HepG2 (cell line): Measurements from ENCODE around the gene NOXO1. TPM values are rescaled to one million over a fixed set of nuclear protein-coding genes. Genes with fewer than 3 reads are reported as not detected.

Source experiments
- ARID3A ChIP-seq: IDR thresholded peaks from 2 replicates; pipeline ENCODE4 v1.6.1; 2012; ENCODE audit warnings: low read depth, low read length, improper control_type of control experiment
- BHLHE40 ChIP-seq: IDR thresholded peaks from 2 replicates; pipeline ENCODE4 v1.6.1; 2011; ENCODE audit warnings: low read length, improper control_type of control experiment
- DBP ChIP-seq: sonication (generic); formaldehyde crosslinking; IDR thresholded peaks from 2 replicates; pipeline ENCODE4 v1.4.0; 2020; ENCODE audit warnings: missing genetic modification reagents; ENCODE audit errors: not compliant biosample characterization
- GABPB1 ChIP-seq: IDR thresholded peaks from 2 replicates; pipeline ENCODE4 v1.6.1; 2016; ENCODE audit warnings: mild to moderate bottlenecking, missing genetic modification reagents, moderate library complexity, missing compliant biosample characterization
- HNRNPK ChIP-seq: fragments of 200-400 bp; formaldehyde crosslinking; IDR thresholded peaks from 2 replicates; pipeline ENCODE4 v1.6.1; 2018; ENCODE audit warnings: low read length, low read depth, moderate library complexity, mild to moderate bottlenecking; ENCODE audit not compliant: poor library complexity, severe bottlenecking
- IKZF4 ChIP-seq: sonication (generic); formaldehyde crosslinking; IDR thresholded peaks from 2 replicates; pipeline ENCODE4 v1.5.1; 2020; ENCODE audit warnings: borderline replicate concordance, mild to moderate bottlenecking, low read depth, missing genetic modification reagents; ENCODE audit errors: not compliant biosample characterization
- KAT8 ChIP-seq: IDR thresholded peaks from 2 replicates; pipeline ENCODE4 v1.6.1; 2016; ENCODE audit warnings: missing genetic modification reagents, missing compliant biosample characterization
- MTF1 ChIP-seq: sonication (generic); formaldehyde crosslinking; IDR thresholded peaks from 2 replicates; pipeline ENCODE4 v1.5.0; 2020; ENCODE audit warnings: missing genetic modification reagents
- MXD1 ChIP-seq: sonication (generic); formaldehyde crosslinking; IDR thresholded peaks from 2 replicates; pipeline ENCODE4 v1.4.0; 2020; ENCODE audit warnings: mild to moderate bottlenecking, missing genetic modification reagents
- RFX3 ChIP-seq: IDR thresholded peaks from 2 replicates; pipeline ENCODE4 v1.6.1; 2016; ENCODE audit warnings: missing biosample characterization, missing genetic modification reagents
- TRIM22 ChIP-seq: fragments of 450-650 bp; IDR thresholded peaks from 2 replicates; pipeline ENCODE4 v1.6.1; 2017
- ZFP90 ChIP-seq: sonication (generic); formaldehyde crosslinking; IDR thresholded peaks from 2 replicates; pipeline ENCODE4 v1.8.0; 2022; ENCODE audit warnings: missing genetic modification reagents, mild to moderate bottlenecking, inconsistent platforms, borderline replicate concordance
- ZKSCAN5 ChIP-seq: sonication (generic); formaldehyde crosslinking; IDR thresholded peaks from 2 replicates; pipeline ENCODE4 v1.5.1; 2020; ENCODE audit warnings: mild to moderate bottlenecking, missing genetic modification reagents
- ZNF263 ChIP-seq: sonication (generic); formaldehyde crosslinking; IDR thresholded peaks from 2 replicates; pipeline ENCODE4 v1.4.0; 2020; ENCODE audit warnings: missing genetic modification reagents
- ZNF276 ChIP-seq: sonication (generic); formaldehyde crosslinking; IDR thresholded peaks from 2 replicates; pipeline ENCODE4 v1.4.0; 2020; ENCODE audit warnings: mild to moderate bottlenecking, low read depth, missing genetic modification reagents
- ZNF280D ChIP-seq: sonication (generic); formaldehyde crosslinking; IDR thresholded peaks from 2 replicates; pipeline ENCODE4 v1.5.1; 2020; ENCODE audit warnings: mild to moderate bottlenecking, missing genetic modification reagents
- ZNF343 ChIP-seq: sonication (generic); formaldehyde crosslinking; IDR thresholded peaks from 2 replicates; pipeline ENCODE4 v1.4.0; 2020; ENCODE audit warnings: mild to moderate bottlenecking, missing genetic modification reagents
- ZNF563 ChIP-seq: sonication (generic); formaldehyde crosslinking; IDR thresholded peaks from 2 replicates; pipeline ENCODE4 v1.8.0; 2022; ENCODE audit warnings: mild to moderate bottlenecking, moderate library complexity, missing genetic modification reagents
- ZNF704 ChIP-seq: sonication (generic); formaldehyde crosslinking; IDR thresholded peaks from 2 replicates; pipeline ENCODE4 v1.8.1; 2023; ENCODE audit warnings: mild to moderate bottlenecking, inconsistent platforms, moderate library complexity, missing genetic modification reagents, borderline replicate concordance
- polyA plus RNA-seq, 8 experiments: library from polyadenylated mRNA; depleted of rRNA in 3 of 8; stranded (reverse) in 7 of 8; unstranded in 1 of 8; fragments of >200 nt; fragmentation: Illumina TruSeq in 4 of 8; extraction: Trizol in 4 of 8; gene quantifications; 2 replicates each; pipeline versions ENCODE4 v1.2.1 to v1.2.3, GENCODE V29; 2011 to 2016; ENCODE audit warnings: low read depth in 4 of 8, missing spikeins in 1 of 8, mixed read lengths in 1 of 8; ENCODE audit not compliant: insufficient read depth in 1 of 8
- total RNA-seq, 5 experiments: library from RNA; depleted of rRNA; stranded (reverse); fragments of >200 nt; fragmentation: Illumina TruSeq; extraction: Trizol; gene quantifications; 2 replicates each; pipeline ENCODE4 v1.2.3, GENCODE V29; 2016; ENCODE audit warnings: low read depth in 1 of 5

Gene NOXO1
- total and polyA plus RNA-seq, 2 of the 13 experiments (the other 11 are each of a cell fraction or from before 2014, with no cell fraction given) = 0.69 to 1.4 TPM

GRCh38 chr16:1933097-1933661 is 48.1 kb downstream of the NOXO1 start (continued):
- TF ChIP-seq ZNF276 (CRISPR knock-in tag) (no peak), ZNF343 (CRISPR knock-in tag) (no peak), ZNF280D (no peak), ZKSCAN5 (CRISPR knock-in tag) (no peak), KAT8 (CRISPR knock-in tag) (peak; percentile 22; the same call in 1 of the 2 replicates), RFX3 (CRISPR knock-in tag) (no peak), TRIM22 (no peak), MXD1 (no peak), IKZF4 (CRISPR knock-in tag) (no peak), ZFP90 (no peak), ZNF563 (CRISPR knock-in tag) (no peak), GABPB1 (peak; percentile 58; the same call in 1 of the 2 replicates), BHLHE40 (no peak), ZNF263 (CRISPR knock-in tag) (no peak), ARID3A (no peak), MTF1 (CRISPR knock-in tag) (no peak), HNRNPK (no peak), ZNF704 (CRISPR knock-in tag) (no peak), DBP (CRISPR knock-in tag) (no peak)
